Activated T-helper 1 cell treated with anti-CD3 and anti-CD28 coated beads, Interleukin-12 subunit alpha, Interleukin-12 subunit beta, Interleukin-2, Interleukin-4 antibody, amounts not matched to agents 30 ng/mL and 10 ng/mL and 1 ng/mL, durations not matched to agents 14 hours and 24 hours and 36 hours (primary cell): ENCODE data around the gene HTT-AS. TPM values are rescaled to one million over a fixed set of nuclear protein-coding genes. Genes with fewer than 3 reads are reported as not detected.

Experiments
- total RNA-seq: library from RNA; stranded (reverse); gene quantifications from 2 replicates; pipeline ENCODE4 v1.2.3, GENCODE V29; 2022

The HTT-AS gene
- total RNA-seq, 1 donor from 2014 or later, result not detected

Other genes with a start within 250 kb of the HTT-AS start
- gene ADD1, start 230.7 kb downstream of the HTT-AS start, total RNA-seq, result 200 and 203 TPM in 2 replicates
- gene NOP14, start 111.1 kb downstream of the HTT-AS start, total RNA-seq, result 140 and 142 TPM in 2 replicates
- 4.4 and 4.5 TPM in 2 replicates for gene GRK4, start 111.0 kb downstream of the HTT-AS start, total RNA-seq
- gene HTT, start 143 bp upstream of the HTT-AS start, total RNA-seq, result 65.9 and 66.9 TPM in 2 replicates
- gene MSANTD1, start 174.6 kb upstream of the HTT-AS start, total RNA-seq, result 0.73 and 1.2 TPM in 2 replicates
- gene RGS12, start 218.5 kb upstream of the HTT-AS start, total RNA-seq, result 3.1 and 3.6 TPM in 2 replicates